ENCODE data around the gene CYP1B1.
"Not testable (repeated sequence)": the region's sequence is repeated elsewhere in the genome, so short reads cannot be mapped to it uniquely, and the experiment has no call there.

Gene CYP1B1

GRCh38 chr2:38098421-38099098 lies 22.6 kb upstream of the CYP1B1 start:
- no peak for DNase-seq (ENCODE audit: low spot score)

- DNase-seq (ENCODE audit: low spot score), result no peak
These were observed 22.0 kb upstream of the CYP1B1 start for GRCh38 chr2:38097988-38098385.

- no peak for DNase-seq (ENCODE audit: low spot score)
These were observed 21.5 kb upstream of the CYP1B1 start for GRCh38 chr2:38097258-38097987.

- DNase-seq (ENCODE audit: low spot score), result no peak
These were observed 20.3 kb upstream of the CYP1B1 start for GRCh38 chr2:38095996-38096861.

- no peak for DNase-seq (ENCODE audit: low spot score)
These were observed 19.4 kb upstream of the CYP1B1 start for GRCh38 chr2:38095079-38095995.

- no peak for DNase-seq (ENCODE audit: low spot score)
These were observed 17.7 kb upstream of the CYP1B1 start for GRCh38 chr2:38093527-38094165.

- DNase-seq (ENCODE audit: low spot score), result no peak
These were observed 16.4 kb upstream of the CYP1B1 start for GRCh38 chr2:38092196-38092902.

GRCh38 chr2:38091760-38092159 lies 15.8 kb upstream of the CYP1B1 start:
- DNase-seq (ENCODE audit: low spot score), result no peak

- DNase-seq (ENCODE audit: low spot score), result no peak
These were observed 15.0 kb upstream of the CYP1B1 start for GRCh38 chr2:38090928-38091327.

GRCh38 chr2:38090212-38090611 lies 14.3 kb upstream of the CYP1B1 start:
- not testable (repeated sequence) for DNase-seq (ENCODE audit: low spot score)

GRCh38 chr2:38085998-38086698 lies 10.2 kb upstream of the CYP1B1 start:
- DNase-seq (ENCODE audit: low spot score), result not testable (repeated sequence)

GRCh38 chr2:38084556-38084955 lies 8.6 kb upstream of the CYP1B1 start:
- DNase-seq (ENCODE audit: low spot score), result not testable (repeated sequence)

- DNase-seq (ENCODE audit: low spot score), result not testable (repeated sequence)
These were observed 6.8 kb upstream of the CYP1B1 start for GRCh38 chr2:38082727-38083126.

GRCh38 chr2:38080346-38080745 lies 4.4 kb upstream of the CYP1B1 start:
- no peak for DNase-seq (ENCODE audit: low spot score)

- no peak for DNase-seq (ENCODE audit: low spot score)
These were observed 3.4 kb upstream of the CYP1B1 start for GRCh38 chr2:38079116-38080052.

GRCh38 chr2:38077431-38077769 lies 1.4 kb upstream of the CYP1B1 start:
- no peak for DNase-seq (ENCODE audit: low spot score)

GRCh38 chr2:38076710-38077430 lies 919 bp upstream of the CYP1B1 start:
- DNase-seq (ENCODE audit: low spot score), result no peak

GRCh38 chr2:38076152-38076709 lies 280 bp upstream of the CYP1B1 start:
- DNase-seq (ENCODE audit: low spot score), result no peak
